Upper lobe of left lung (tissue), 6 donors: Measurements from ENCODE around the gene FMNL2. TPM values are rescaled to one million over a fixed set of nuclear protein-coding genes. Genes with fewer than 3 reads are reported as not detected.

Source experiments
- ATAC-seq, 2 donors: fragments of 200-7000 bp; cut with Tn5 transposase; one replicate each; pipeline ENCODE4 v1.9.1; 2022; ENCODE audit warnings: mild to moderate bottlenecking in 2 of 2, moderate library complexity in 2 of 2; ENCODE audit not compliant: low FRiP score in 2 of 2
- DNase-seq, 2 donors: peaks; one replicate each; pipeline ENCODE4 v3.0.0-alpha.2; 2019 to 2020
- H3K27ac ChIP-seq, 4 donors: fragments of 200-600 bp; sonication (generic); one replicate each; pipeline ENCODE4 v1.5.1; 2016 to 2019
- H3K27me3 ChIP-seq, 4 donors: fragments of 200-600 bp; sonication (generic); one replicate each; pipeline ENCODE4 v1.5.1; 2017 to 2019
- H3K36me3 ChIP-seq, 4 donors: fragments of 200-600 bp; sonication (generic); one replicate each; pipeline ENCODE4 v1.5.1; 2016 to 2019
- H3K4me1 ChIP-seq, 4 donors: fragments of 200-600 bp; sonication (generic); one replicate each; pipeline ENCODE4 v1.5.1; 2018 to 2019
- H3K4me3 ChIP-seq, 4 donors: fragments of 200-600 bp; sonication (generic); one replicate each; pipeline ENCODE4 v1.5.1; 2017 to 2019; ENCODE audit warnings: mild to moderate bottlenecking in 2 of 4, moderate library complexity in 1 of 4
- H3K9me3 ChIP-seq, 4 donors: fragments of 200-600 bp; sonication (generic); one replicate each; pipeline ENCODE4 v1.5.1; 2018 to 2019
- CTCF ChIP-seq, 6 experiments: fragments of 450-650 bp in 4 of 6; fragments of 200-600 bp in 2 of 6; sonication (generic) in 2 of 6; IDR thresholded peaks; one replicate each; pipeline ENCODE4 v1.5.1; 2016 to 2019; ENCODE audit warnings: antibody characterized with exemption in 6 of 6
- EP300 ChIP-seq, 4 donors: sonication (generic); formaldehyde crosslinking; IDR thresholded peaks; one replicate each; pipeline ENCODE4 v1.5.1; 2017; ENCODE audit warnings: antibody characterized with exemption in 4 of 4, control low read depth in 2 of 4
- POLR2A ChIP-seq, 4 donors: fragments of 450-650 bp; IDR thresholded peaks; one replicate each; pipeline ENCODE4 v1.5.1; 2016 to 2017; ENCODE audit warnings: antibody characterized with exemption in 4 of 4, mild to moderate bottlenecking in 2 of 4
- POLR2AphosphoS5 ChIP-seq, 2 donors: sonication (generic); formaldehyde crosslinking; IDR thresholded peaks; one replicate each; pipeline ENCODE4 v1.5.1; 2017; ENCODE audit warnings: antibody characterized with exemption in 2 of 2
- WGBS, 2 donors: methylation state at CpG; one replicate each; pipeline ENCODE4 v1.1.5; 2017 to 2018; 5-methylcytosine and 5-hydroxymethylcytosine counted together
- total RNA-seq, 6 donors: library from RNA; depleted of rRNA in 4 of 6; stranded (reverse); fragments of >200 nt in 4 of 6; gene quantifications; one replicate each; pipeline versions ENCODE4 v1.1.0 to v1.2.1, GENCODE V29; 2016 to 2021
- donor health status: DM: no; HTN: no; CAD: no; lungs with moderate emphysema.
- donor health status: DM: no; HTN: yes; CAD: no; lungs with severe emphysema.

FMNL2 gene
- total RNA-seq, 6 donors from 2014 or later: 49.9 to 160 (median 66.9) TPM

- Histone ChIP-seq H3K27me3 (no peaks in the 10 kb centered on the region), H3K4me1 (peaks cover 11 to 20% (median 17%) of the 10 kb centered on the region in 4 donors), H3K36me3 (no peaks in the 10 kb centered on the region), H3K4me3 (no peak overlapping the region), H3K9me3 (no peaks in the 10 kb centered on the region), H3K27ac (no peak overlapping the region)
- DNase-seq (no peak), ATAC-seq (no peak)
- 64 to 76% methylated on average over 4 of the region's 4 CpGs for WGBS, 2 donors
- TF ChIP-seq POLR2A (IDR thresholded peaks at IDR 0.05) (no peak), CTCF (IDR thresholded peaks at IDR 0.05) (no peak), POLR2AphosphoS5 (IDR thresholded peaks at IDR 0.05) (no peak), EP300 (IDR thresholded peaks at IDR 0.05) (no peak)
Measured at GRCh38 chr2:152483276-152484063, 148.5 kb downstream of the FMNL2 start.

- Histone ChIP-seq H3K4me3 (no peak overlapping the region), H3K27ac (peak overlapping the region; percentile 58 to 72 (median 63)), H3K9me3 (no peaks in the 10 kb centered on the region), H3K27me3 (no peaks in the 10 kb centered on the region), H3K36me3 (no peaks in the 10 kb centered on the region), H3K4me1 (peaks cover 16 to 29% (median 22%) of the 10 kb centered on the region in 4 donors)
- 34 to 42% methylated on average over 8 of the region's 8 CpGs for WGBS, 2 donors
- DNase-seq (peak in 1 of 2 donors; percentile 54), ATAC-seq (peak; percentile 65 to 72)
- TF ChIP-seq POLR2A (IDR thresholded peaks at IDR 0.05) (no peak), EP300 (IDR thresholded peaks at IDR 0.05) (peak in 2 of 4 donors; percentile 55 to 57)
Measured at GRCh38 chr2:152485954-152486736, 151.2 kb downstream of the FMNL2 start.

- TF ChIP-seq POLR2AphosphoS5 (IDR thresholded peaks at IDR 0.05) (no peak), EP300 (IDR thresholded peaks at IDR 0.05) (no peak)
- 64 to 75% methylated on average over 3 of the region's 3 CpGs for WGBS, 2 donors
- ATAC-seq: no peak
Measured at GRCh38 chr2:152486737-152487400, 151.9 kb downstream of the FMNL2 start.

GRCh38 chr2:152488075-152488474 is 153.1 kb downstream of the FMNL2 start:
- ATAC-seq (no peak), DNase-seq (no peak)
- H3K27ac ChIP-seq: no peak overlapping the region
- no peaks in the 10 kb centered on the region for H3K27me3 ChIP-seq
- no peaks in the 10 kb centered on the region for H3K9me3 ChIP-seq
- no peak overlapping the region for H3K4me3 ChIP-seq
- no peaks in the 10 kb centered on the region for H3K36me3 ChIP-seq
- 56 to 59% methylated on average over 2 of the region's 2 CpGs for WGBS, 2 donors
- TF ChIP-seq POLR2A (IDR thresholded peaks at IDR 0.05) (no peak), EP300 (IDR thresholded peaks at IDR 0.05) (no peak), CTCF (IDR thresholded peaks at IDR 0.05) (no peak), POLR2AphosphoS5 (IDR thresholded peaks at IDR 0.05) (no peak)
- H3K4me1 ChIP-seq: peaks cover 16 to 32% (median 25%) of the 10 kb centered on the region in 4 donors

More at GRCh38 chr2:152486737-152487400, 151.9 kb downstream of the FMNL2 start:
- H3K27ac ChIP-seq: peak overlapping the region in 3 of 4 donors; percentile 58 to 66 (median 60)
- no peaks in the 10 kb centered on the region for H3K36me3 ChIP-seq
- H3K4me3 ChIP-seq: no peak overlapping the region
- H3K9me3 ChIP-seq: no peaks in the 10 kb centered on the region
- H3K27me3 ChIP-seq: no peaks in the 10 kb centered on the region
- no peak for DNase-seq
- H3K4me1 ChIP-seq: peaks cover 16 to 31% (median 23%) of the 10 kb centered on the region in 4 donors

GRCh38 chr2:152489364-152489763 is 154.4 kb downstream of the FMNL2 start:
- Histone ChIP-seq H3K27me3 (no peaks in the 10 kb centered on the region), H3K36me3 (no peaks in the 10 kb centered on the region), H3K4me3 (no peak overlapping the region), H3K4me1 (peaks cover 16 to 41% (median 29%) of the 10 kb centered on the region in 4 donors), H3K27ac (no peak overlapping the region), H3K9me3 (no peaks in the 10 kb centered on the region)
- TF ChIP-seq POLR2A (IDR thresholded peaks at IDR 0.05) (no peak), CTCF (IDR thresholded peaks at IDR 0.05) (no peak), POLR2AphosphoS5 (IDR thresholded peaks at IDR 0.05) (no peak), EP300 (IDR thresholded peaks at IDR 0.05) (no peak)
- 57 to 60% methylated on average over 2 of the region's 2 CpGs for WGBS, 2 donors
- ATAC-seq (no peak), DNase-seq (no peak)
